ENCODE results near the gene RIMBP2. TPM values are rescaled to one million over a fixed set of nuclear protein-coding genes. Genes with fewer than 3 reads are reported as not detected.

Gene RIMBP2
- total and polyA plus RNA-seq, 2 experiments from 2014 or later = 0.31 to 0.37 TPM

DNA sequence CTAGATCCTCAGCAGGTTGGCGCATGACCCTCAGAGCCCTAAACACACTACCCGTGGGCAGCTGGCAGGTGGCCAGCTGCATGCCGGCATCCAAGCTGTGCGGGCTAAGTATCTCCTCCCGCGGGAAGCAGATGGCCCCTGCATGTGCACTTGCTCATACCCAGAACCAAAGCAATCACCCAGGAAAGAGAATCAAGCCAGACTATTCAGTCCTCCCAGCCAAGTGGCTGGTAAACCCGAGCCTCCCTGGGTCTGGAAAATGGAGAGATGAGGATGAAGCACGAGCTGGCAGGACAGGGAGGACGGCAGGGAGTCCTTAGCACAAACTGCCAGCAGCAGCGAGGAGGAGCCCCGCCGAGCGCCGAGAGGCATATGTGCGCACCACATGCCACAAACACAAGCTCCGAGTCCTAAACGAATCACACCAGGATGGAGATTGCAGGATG lies 139.7 kb downstream of the RIMBP2 start:
- no peaks in the 10 kb centered on the region for H3K4me1 ChIP-seq (ENCODE audit: insufficient read depth)
- no peak overlapping the region for H3K4me3 ChIP-seq
- H2AFZ ChIP-seq = no peak overlapping the region
- H4K20me1 ChIP-seq (replicated peaks; ENCODE audit: insufficient read depth) = no peaks in the 10 kb centered on the region
- TF ChIP-seq, protein P1, sequence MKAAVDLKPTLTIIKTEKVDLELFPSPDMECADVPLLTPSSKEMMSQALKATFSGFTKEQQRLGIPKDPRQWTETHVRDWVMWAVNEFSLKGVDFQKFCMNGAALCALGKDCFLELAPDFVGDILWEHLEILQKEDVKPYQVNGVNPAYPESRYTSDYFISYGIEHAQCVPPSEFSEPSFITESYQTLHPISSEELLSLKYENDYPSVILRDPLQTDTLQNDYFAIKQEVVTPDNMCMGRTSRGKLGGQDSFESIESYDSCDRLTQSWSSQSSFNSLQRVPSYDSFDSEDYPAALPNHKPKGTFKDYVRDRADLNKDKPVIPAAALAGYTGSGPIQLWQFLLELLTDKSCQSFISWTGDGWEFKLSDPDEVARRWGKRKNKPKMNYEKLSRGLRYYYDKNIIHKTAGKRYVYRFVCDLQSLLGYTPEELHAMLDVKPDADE (IDR thresholded peaks at IDR 0.05) = no peak
- TF ChIP-seq STAT1 (IDR thresholded peaks at IDR 0.05; ENCODE audit: unreplicated experiment) (no peak), CTCF (conservative IDR thresholded peaks at IDR 0.05; ENCODE audit: low read depth in 2 of 2) (no peak), ZNF331 (CRISPR knock-in tag; IDR thresholded peaks at IDR 0.05; ENCODE audit: low read depth) (no peak), EZH2phosphoT487 (IDR thresholded peaks at IDR 0.05; ENCODE audit: unreplicated experiment) (no peak), JUNB (IDR thresholded peaks at IDR 0.05; ENCODE audit: unreplicated experiment) (no peak), POLR2AphosphoS5 (IDR thresholded peaks at IDR 0.05; ENCODE audit: low read depth) (no peak), REST (IDR thresholded peaks at IDR 0.05; ENCODE audit: unreplicated experiment) (no peak), EZH2 (IDR thresholded peaks at IDR 0.05; ENCODE audit: low read depth, unreplicated experiment) (no peak), ZNF114 (CRISPR knock-in tag; IDR thresholded peaks at IDR 0.05) (no peak), CREB1 (CRISPR knock-in tag; IDR thresholded peaks at IDR 0.05; ENCODE audit: low read depth) (no peak), NANOG (IDR thresholded peaks at IDR 0.05; ENCODE audit: borderline replicate concordance) (no peak), ZNF462 (CRISPR knock-in tag; IDR thresholded peaks at IDR 0.05) (no peak)
- Mint-ChIP-seq H3K9me3 (peaks cover 87% of the 10 kb centered on the region), H3K4me1 (no peaks in the 10 kb centered on the region), H3K27ac (no peak overlapping the region), H3K4me3 (no peak overlapping the region), H3K27me3 (ENCODE audit: insufficient read depth, low read depth, poor library complexity) (peaks cover 6% of the 10 kb centered on the region), H3K36me3 (ENCODE audit: low read depth) (peaks cover 36% of the 10 kb centered on the region)
- H3K27me3 ChIP-seq (ENCODE audit: insufficient read depth) = no peaks in the 10 kb centered on the region
- no peak overlapping the region for H3K27ac ChIP-seq (ENCODE audit: low read depth)
- DNase-seq (ENCODE audit: low spot score) (no peak), ATAC-seq (no peak)
- no peaks in the 10 kb centered on the region for H3F3A ChIP-seq (replicated peaks; ENCODE audit: low read depth)
- H3K9me2 ChIP-seq (ENCODE audit: insufficient read depth) = no peaks in the 10 kb centered on the region
- no peak overlapping the region for H3K4me2 ChIP-seq
- H3K79me2 ChIP-seq (replicated peaks; ENCODE audit: insufficient read depth) = no peaks in the 10 kb centered on the region
- no peaks in the 10 kb centered on the region for H3K36me3 ChIP-seq (ENCODE audit: insufficient read depth)
